HG03460 (cell line): ENCODE data around the gene RAD52.

Experiments used
- ATAC-seq: cut with Tn5 transposase; IDR thresholded peaks from one replicate; pipeline ENCODE4 v1.9.1; 2021; ENCODE audit not compliant: unreplicated experiment

Gene RAD52

GRCh38 chr12:873954-874353 is 75.5 kb downstream of the RAD52 start:
- ATAC-seq: no peak

DNA sequence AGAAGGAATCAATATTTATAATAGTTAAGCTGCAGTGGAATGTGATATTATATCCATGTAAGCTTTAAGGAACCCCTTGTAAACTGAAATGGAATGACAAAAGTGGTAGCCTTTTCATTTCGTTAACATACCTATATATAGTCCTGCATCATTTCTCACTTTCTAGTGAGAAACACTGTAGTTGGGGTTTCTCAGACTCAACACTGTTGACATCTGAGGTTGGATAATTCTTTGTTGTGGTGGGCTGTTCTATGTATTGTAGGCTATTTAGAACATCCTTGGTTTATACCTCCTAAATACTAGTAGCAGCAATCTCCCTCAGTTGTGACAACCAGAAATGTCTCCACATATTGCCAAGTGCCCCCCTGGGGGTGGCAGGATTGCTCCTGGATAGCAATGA is 79.1 kb downstream of the RAD52 start:
- ATAC-seq: no peak

GRCh38 chr12:868722-869121 is 80.8 kb downstream of the RAD52 start:
- ATAC-seq: no peak

GRCh38 chr12:867905-868304 is 81.6 kb downstream of the RAD52 start:
- ATAC-seq: no peak

- no peak for ATAC-seq
Measured at GRCh38 chr12:865614-866013, 83.9 kb downstream of the RAD52 start.

DNA sequence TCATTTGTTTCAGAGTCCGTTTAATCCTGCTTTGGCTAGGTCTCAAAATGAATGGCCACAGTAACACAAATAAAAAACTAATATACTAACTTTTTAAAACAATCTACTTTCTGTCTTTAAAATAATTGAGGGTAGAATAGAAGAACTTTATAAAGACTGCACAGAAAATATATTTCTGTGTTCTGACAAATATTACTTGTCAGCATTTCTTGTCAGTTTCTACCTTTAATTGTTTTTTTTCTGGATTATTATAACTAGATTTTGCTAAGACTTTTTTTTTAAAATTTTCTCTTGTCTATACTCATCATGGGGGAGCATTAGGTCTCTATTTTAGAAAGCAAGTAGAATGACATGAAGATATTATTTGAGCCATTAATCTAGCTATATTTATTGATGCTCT is 86.2 kb downstream of the RAD52 start:
- ATAC-seq: no peak

DNA sequence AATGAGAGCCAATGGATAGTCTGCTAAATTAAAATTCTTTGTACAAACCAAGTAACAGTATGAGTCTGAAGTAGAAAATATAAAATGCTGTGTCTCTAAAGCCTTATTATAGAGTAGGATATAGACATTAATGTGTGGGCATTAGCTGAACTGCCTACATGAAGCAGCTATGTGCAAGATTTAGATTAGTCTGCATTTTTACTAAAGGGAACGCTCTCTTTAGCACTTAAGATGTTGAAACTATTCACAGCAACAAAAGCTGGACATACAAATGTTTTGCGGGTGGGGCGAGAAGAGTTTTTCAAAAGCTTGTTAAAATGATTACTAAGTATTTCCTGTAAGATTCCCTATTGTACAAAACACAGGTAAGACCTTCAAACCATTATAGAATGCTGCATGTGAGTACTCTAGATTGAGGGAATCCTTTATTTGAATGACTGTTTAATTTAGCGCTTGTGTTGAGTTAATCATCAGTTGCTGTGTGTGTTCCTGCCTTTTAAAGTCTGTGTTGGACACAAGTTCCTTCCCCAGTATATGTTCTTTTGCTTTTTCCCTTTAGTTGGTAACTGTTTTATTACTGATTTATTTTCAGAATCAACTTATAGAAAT is 87.1 kb downstream of the RAD52 start:
- ATAC-seq: no peak
